HepG2 (cell line): ENCODE data around the gene CLASP1. TPM values are rescaled to one million over a fixed set of nuclear protein-coding genes. Genes with fewer than 3 reads are reported as not detected.

Experiments used
- ATAC-seq: fragments of 200-7000 bp; cut with Tn5 transposase; 3 replicates; pipeline ENCODE4 v1.9.1; 2020; ENCODE audit warnings: mild to moderate bottlenecking, moderate library complexity
- BruUV-seq: library from RNA; stranded (reverse); fragments of 400-500 nt; replicated peaks from 2 replicates; lab custom pipeline; 2021; lab: Mats Ljungman, UMichigan
- CTCF ChIA-PET: fragments of 300-600 bp; formaldehyde crosslinking; extraction: SDS; loops from one replicate; lab custom pipeline; 2021; ENCODE audit warnings: low total read pairs, inconsistent platforms, low intra/inter-chr PET ratio; lab: Yijun Ruan, JAX
- POLR2A ChIA-PET: fragments of 350-600 bp; sonication (Branson Sonifier 250); formaldehyde crosslinking; loops from one replicate; lab custom pipeline; 2020; ENCODE audit warnings: antibody characterized with exemption, inconsistent platforms; lab: Yijun Ruan, JAX
- DNase-seq: peaks from one replicate; pipeline ENCODE4 v3.0.0-alpha.2; 2015; ENCODE audit warnings: low spot score
- FAIRE-seq: peaks from 3 replicates; lab custom pipeline; 2011; peaks lifted over from hg19 to GRCh38; lab: Jason Lieb, UNC
- H2AFZ ChIP-seq: one replicate; pipeline ENCODE4 v1.6.1; 2011; ENCODE audit warnings: low read length, inconsistent platforms
- H3K27ac ChIP-seq: fragments of 300-600 bp; 3 replicates; pipeline ENCODE4 v1.8.0; 2011; ENCODE audit warnings: mixed run types, mild to moderate bottlenecking, mixed read lengths, low read length, inconsistent platforms; ENCODE audit not compliant: insufficient read depth; ENCODE audit errors: extremely low read length
- H3K27me3 ChIP-seq, 2 experiments: fragments of 200-600 bp in 1 of 2; 2 replicates in 1 of 2; 3 replicates in 1 of 2; pipeline versions ENCODE4 v1.6.0 to v1.8.0; 2011; ENCODE audit warnings: low read length in 2 of 2, mild to moderate bottlenecking in 2 of 2, moderate library complexity in 2 of 2, inconsistent platforms in 1 of 2; ENCODE audit not compliant: insufficient read depth in 2 of 2, control insufficient read depth in 1 of 2
- H3K36me3 ChIP-seq, 2 experiments: fragments of 200-600 bp in 1 of 2; replicated peaks in 1 of 2; 2 replicates in 1 of 2; 3 replicates in 1 of 2; pipeline versions ENCODE4 v1.5.1 to v1.8.0; 2011; ENCODE audit warnings: low read length in 2 of 2, inconsistent platforms in 1 of 2; ENCODE audit not compliant: insufficient read depth in 2 of 2, control insufficient read depth in 1 of 2
- H3K4me1 ChIP-seq: 2 replicates; pipeline ENCODE4 v1.5.1; 2012; ENCODE audit warnings: low read length, inconsistent platforms; ENCODE audit not compliant: insufficient read depth
- H3K4me2 ChIP-seq: 2 replicates; pipeline ENCODE4 v1.6.0; 2011; ENCODE audit warnings: low read depth, low read length, inconsistent platforms
- H3K4me3 ChIP-seq, 3 experiments: fragments of 200-600 bp in 1 of 3; sonication (generic), shearing (Covaris generic) in 1 of 3; replicated peaks in 1 of 3; 2 replicates each; pipeline ENCODE4 v1.5.1; 2011 to 2016; ENCODE audit warnings: low read length in 3 of 3, inconsistent platforms in 2 of 3, low read depth in 2 of 3, mild to moderate bottlenecking in 2 of 3, control low read depth in 1 of 3, mixed read lengths in 1 of 3; ENCODE audit not compliant: insufficient read depth in 1 of 3
- H3K79me2 ChIP-seq: one replicate; pipeline ENCODE4 v1.6.1; 2011; ENCODE audit warnings: low read length, inconsistent platforms; ENCODE audit not compliant: insufficient read depth
- H3K9ac ChIP-seq: 2 replicates; pipeline ENCODE4 v1.6.0; 2011; ENCODE audit warnings: mild to moderate bottlenecking, low read depth, low read length, inconsistent platforms; ENCODE audit not compliant: insufficient read depth
- H3K9me3 ChIP-seq: 2 replicates; pipeline ENCODE4 v1.5.1; 2012; ENCODE audit warnings: mild to moderate bottlenecking, low read length
- H4K20me1 ChIP-seq: 2 replicates; pipeline ENCODE4 v1.6.0; 2011; ENCODE audit warnings: inconsistent platforms, mild to moderate bottlenecking, low read length, moderate library complexity; ENCODE audit not compliant: insufficient read depth
- ATF2 ChIP-seq: sonication (generic); formaldehyde crosslinking; IDR thresholded peaks from 2 replicates; pipeline ENCODE4 v1.4.0; 2020; ENCODE audit warnings: missing genetic modification reagents
- ZNF260 ChIP-seq: sonication (generic); formaldehyde crosslinking; IDR thresholded peaks from 2 replicates; pipeline ENCODE4 v1.4.0; 2020; ENCODE audit warnings: missing genetic modification reagents, low read depth, mild to moderate bottlenecking, borderline replicate concordance
- ZNF33B ChIP-seq: sonication (generic); formaldehyde crosslinking; IDR thresholded peaks from 2 replicates; pipeline ENCODE4 v1.5.1; 2020; ENCODE audit warnings: mild to moderate bottlenecking, missing genetic modification reagents
- ZNF644 ChIP-seq: IDR thresholded peaks from 2 replicates; pipeline ENCODE4 v1.6.1; 2016; ENCODE audit warnings: low read depth
- WGBS: methylation state at CpG from one replicate; pipeline ENCODE4 v1.1.6; 2017; ENCODE audit warnings: low lambda C conversion rate; 5-methylcytosine and 5-hydroxymethylcytosine counted together
- in situ Hi-C: cut with HindIII; loops from 2 replicates; pipeline ENCODE4 v1.10.0; 2017; ENCODE audit warnings: low pct_unique_long_range_greater_than_20kb; ENCODE audit not compliant: extremely low pct_ligation_motif_present
- intact Hi-C: fragments of 100-400 bp; cut with micrococcal nuclease; formaldehyde crosslinking; loops from one replicate; pipeline ENCODE4 v1.10.0; 2022; ENCODE audit not compliant: unreplicated experiment
- polyA plus RNA-seq, 8 experiments: library from polyadenylated mRNA; depleted of rRNA in 3 of 8; stranded (reverse) in 7 of 8; unstranded in 1 of 8; fragments of >200 nt; fragmentation: Illumina TruSeq in 4 of 8; extraction: Trizol in 4 of 8; gene quantifications; 2 replicates each; pipeline versions ENCODE4 v1.2.1 to v1.2.3, GENCODE V29; 2011 to 2016; ENCODE audit warnings: low read depth in 4 of 8, missing spikeins in 1 of 8, mixed read lengths in 1 of 8; ENCODE audit not compliant: insufficient read depth in 1 of 8
- total RNA-seq, 5 experiments: library from RNA; depleted of rRNA; stranded (reverse); fragments of >200 nt; fragmentation: Illumina TruSeq; extraction: Trizol; gene quantifications; 2 replicates each; pipeline ENCODE4 v1.2.3, GENCODE V29; 2016; ENCODE audit warnings: low read depth in 1 of 5
- TF ChIP-seq, protein P1 (sequence below): sonication (generic); formaldehyde crosslinking; conservative IDR thresholded peaks from 2 replicates; pipeline ENCODE4 v1.8.0; 2022; ENCODE audit warnings: mild to moderate bottlenecking, moderate library complexity, missing genetic modification reagents

Gene CLASP1
- total and polyA plus RNA-seq, 2 of the 13 experiments (the other 11 are each of a cell fraction or from before 2014, with no cell fraction given): 11.7 to 47.9 TPM

- Histone ChIP-seq H2AFZ (no peak overlapping the region), H3K27ac (no peak overlapping the region), H3K4me3 (no peak overlapping the region), H3K9me3 (no peaks in the 10 kb centered on the region), H3K9ac (no peak overlapping the region), H3K4me1 (peaks cover 46% of the 10 kb centered on the region), H3K4me2 (no peak overlapping the region), H4K20me1 (peaks cover 8% of the 10 kb centered on the region), H3K79me2 (peaks cover 21% of the 10 kb centered on the region), H3K36me3 (no peaks in the 10 kb centered on the region), H3K27me3 (no peaks in the 10 kb centered on the region)
- in situ Hi-C loops (no loop called here), intact Hi-C loops (no loop called here)
- POLR2A ChIA-PET: no interaction called here
- CTCF ChIA-PET: no interaction called here
- FAIRE-seq: no peak
- DNase-seq: no peak
- no peak for ATAC-seq
- BruUV-seq: no TSS peak
- 98% methylated on average over 1 of the region's 1 CpG for WGBS
- TF ChIP-seq ATF2 (no peak), ZNF33B (CRISPR knock-in tag) (no peak)
- TF ChIP-seq, protein P1, sequence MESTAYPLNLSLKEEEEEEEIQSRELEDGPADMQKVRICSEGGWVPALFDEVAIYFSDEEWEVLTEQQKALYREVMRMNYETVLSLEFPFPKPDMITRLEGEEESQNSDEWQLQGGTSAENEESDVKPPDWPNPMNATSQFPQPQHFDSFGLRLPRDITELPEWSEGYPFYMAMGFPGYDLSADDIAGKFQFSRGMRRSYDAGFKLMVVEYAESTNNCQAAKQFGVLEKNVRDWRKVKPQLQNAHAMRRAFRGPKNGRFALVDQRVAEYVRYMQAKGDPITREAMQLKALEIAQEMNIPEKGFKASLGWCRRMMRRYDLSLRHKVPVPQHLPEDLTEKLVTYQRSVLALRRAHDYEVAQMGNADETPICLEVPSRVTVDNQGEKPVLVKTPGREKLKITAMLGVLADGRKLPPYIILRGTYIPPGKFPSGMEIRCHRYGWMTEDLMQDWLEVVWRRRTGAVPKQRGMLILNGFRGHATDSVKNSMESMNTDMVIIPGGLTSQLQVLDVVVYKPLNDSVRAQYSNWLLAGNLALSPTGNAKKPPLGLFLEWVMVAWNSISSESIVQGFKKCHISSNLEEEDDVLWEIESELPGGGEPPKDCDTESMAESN: no peak
- TF ChIP-seq, all 625 proteins: peak for 0
These were observed 71.9 kb downstream of the CLASP1 start for GRCh38 chr2:121577381-121577780.

GRCh38 chr2:121576263-121576662 is 73.0 kb downstream of the CLASP1 start:
- no peak overlapping the region for H3K9ac ChIP-seq
- H3K9me3 ChIP-seq: no peaks in the 10 kb centered on the region
- H2AFZ ChIP-seq: no peak overlapping the region
- no peak for TF ChIP-seq ZNF644 (CRISPR knock-in tag)
- no peak for TF ChIP-seq ZNF260 (CRISPR knock-in tag)
- peaks cover 21% of the 10 kb centered on the region for H3K79me2 ChIP-seq
- no peaks in the 10 kb centered on the region for H3K27me3 ChIP-seq
- CTCF ChIA-PET: no interaction called here
- WGBS: 100% methylated on average over 1 of the region's 1 CpG
- DNase-seq (no peak), ATAC-seq (no peak), FAIRE-seq (no peak)
- intact Hi-C loops: no loop called here
- no peak overlapping the region for H3K27ac ChIP-seq
- no peak overlapping the region for H3K4me2 ChIP-seq
- in situ Hi-C loops: no loop called here
- peaks cover 35% of the 10 kb centered on the region for H3K4me1 ChIP-seq
- BruUV-seq: no TSS peak
- POLR2A ChIA-PET: interaction anchor here (0.6 to 2.0 kb wide), 5 partner anchors 21 to 74 kb away, joined by 3 to 6 read pairs (median 4); partner anchors contain the start of genes CLASP1 and RNU4ATAC
- H4K20me1 ChIP-seq: peaks cover 8% of the 10 kb centered on the region
- H3K36me3 ChIP-seq: peaks cover 2 to 6% of the 10 kb centered on the region in 2 experiments; a peak in 4 of 5 replicates
- H3K4me3 ChIP-seq: no peak overlapping the region
